Measurements from ENCODE around the gene TEKT5.
"Not testable (repeated sequence)": the region's sequence is repeated elsewhere in the genome, so short reads cannot be mapped to it uniquely, and the experiment has no call there.

Gene TEKT5

DNA sequence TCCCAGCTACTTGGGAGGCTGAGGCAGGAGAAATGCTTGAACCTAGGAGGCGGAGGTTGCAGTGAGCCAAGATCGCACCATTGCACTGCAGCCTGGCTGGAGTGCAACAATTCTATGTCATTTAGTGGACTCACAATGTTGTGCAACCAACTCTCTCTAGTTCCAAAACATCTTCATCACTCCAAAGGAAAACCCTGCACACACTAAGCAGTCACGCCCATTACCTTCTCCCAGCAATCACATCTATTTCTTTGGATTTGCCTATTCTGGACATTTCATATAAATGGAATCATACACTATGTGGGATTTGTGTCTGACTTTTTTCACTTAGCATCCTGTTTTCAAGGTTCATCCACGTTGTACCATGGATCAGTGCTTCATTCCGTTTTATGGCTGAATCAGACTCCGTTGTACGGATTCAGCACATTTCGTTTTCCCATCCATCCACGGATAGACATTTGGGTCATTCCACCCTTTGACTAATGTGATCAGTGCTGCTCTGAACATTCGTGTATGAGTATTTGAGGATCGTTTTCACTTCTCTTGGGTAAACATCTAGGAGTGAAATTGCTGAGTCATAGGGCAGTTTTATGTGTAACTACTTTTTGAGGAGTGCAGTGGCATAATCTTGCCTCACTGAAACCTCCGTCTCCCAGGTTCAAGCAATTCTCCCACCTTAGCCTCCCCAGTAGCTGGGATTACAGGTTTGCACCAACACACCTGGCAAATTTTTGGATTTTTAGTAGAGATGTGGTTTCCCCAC is 69.0 kb downstream of the TEKT5 start:
- no peak for DNase-seq

- DNase-seq = no peak
Observed at GRCh38 chr16:10624527-10624926, 70.2 kb downstream of the TEKT5 start.

- DNase-seq = no peak
Observed at GRCh38 chr16:10623059-10623458, 71.7 kb downstream of the TEKT5 start.

DNA sequence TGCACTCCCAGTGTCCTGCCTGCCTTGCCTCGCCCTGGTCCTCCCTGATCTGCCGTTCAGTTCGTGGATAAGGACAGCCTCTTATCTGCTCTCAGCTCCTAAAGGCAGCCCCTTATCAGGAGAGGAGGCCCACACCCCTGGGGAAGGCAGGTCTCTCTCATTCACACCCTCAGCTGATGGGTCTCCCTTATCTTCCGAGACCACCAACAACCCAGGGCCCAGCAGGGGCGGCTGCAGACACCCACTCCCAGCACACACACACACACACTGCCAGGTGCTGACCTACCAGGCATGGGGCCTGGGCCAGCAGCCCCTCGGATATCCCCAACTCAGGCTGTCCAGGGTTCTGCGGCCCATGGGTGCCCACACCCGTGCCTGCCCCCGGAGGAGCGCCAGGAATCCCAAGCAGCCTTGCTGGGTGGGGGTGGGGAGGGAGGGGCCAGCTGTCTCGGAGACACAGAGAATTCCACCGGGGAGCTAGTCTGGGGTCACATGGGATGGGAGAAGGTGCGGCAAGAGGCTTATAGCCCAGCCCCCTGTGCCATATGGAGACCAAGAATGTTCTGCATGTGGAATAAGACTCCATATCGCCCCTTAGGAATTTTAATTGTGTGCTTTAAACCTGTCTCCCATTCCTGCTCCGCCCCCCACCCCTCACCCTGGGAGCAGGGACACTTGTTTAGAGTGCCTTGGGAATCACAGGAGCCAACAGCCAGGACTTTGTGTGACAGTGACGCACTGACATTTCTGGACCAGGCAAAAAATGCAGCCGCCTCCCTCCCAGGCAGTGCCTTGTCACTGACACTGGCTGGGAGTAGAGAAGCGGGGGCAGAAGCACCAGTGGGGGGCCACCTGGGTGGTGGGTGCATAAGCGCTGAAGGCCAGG is 72.5 kb downstream of the TEKT5 start:
- no peak for DNase-seq

GRCh38 chr16:10621216-10621949 is 73.3 kb downstream of the TEKT5 start:
- DNase-seq = not testable (repeated sequence)

- no peak for DNase-seq
Observed at GRCh38 chr16:10620120-10620519, 74.6 kb downstream of the TEKT5 start.

- no peak for DNase-seq
Observed at GRCh38 chr16:10619271-10619849, 75.4 kb downstream of the TEKT5 start.

GRCh38 chr16:10618710-10619209 is 76.0 kb downstream of the TEKT5 start:
- no peak for DNase-seq

- no peak for DNase-seq
Observed at GRCh38 chr16:10617662-10618420, 76.9 kb downstream of the TEKT5 start.

- no peak for DNase-seq
Observed at GRCh38 chr16:10616756-10617640, 77.7 kb downstream of the TEKT5 start.

- DNase-seq = no peak
Observed at GRCh38 chr16:10616419-10616755, 78.3 kb downstream of the TEKT5 start.

DNA sequence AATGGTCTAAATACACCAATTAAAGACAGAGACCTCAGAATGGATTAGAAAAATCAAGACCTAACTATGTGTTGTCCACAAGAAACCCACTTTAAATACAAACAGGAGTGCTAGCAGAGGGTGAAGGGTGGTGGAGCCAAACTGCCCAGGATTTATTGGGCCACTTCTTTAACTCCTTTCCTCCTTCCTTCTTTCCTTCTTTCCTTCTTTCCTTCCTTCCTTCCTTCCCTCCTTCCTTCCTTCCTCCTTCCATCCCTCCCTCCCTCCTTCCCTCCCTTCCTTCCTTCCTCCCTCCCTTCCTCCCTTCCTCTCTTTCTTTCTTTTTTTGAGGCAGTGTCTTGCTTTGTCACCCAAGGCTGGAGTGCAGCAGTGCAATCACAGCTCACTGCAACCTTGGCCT is 80.0 kb downstream of the TEKT5 start:
- no peak for DNase-seq

DNA sequence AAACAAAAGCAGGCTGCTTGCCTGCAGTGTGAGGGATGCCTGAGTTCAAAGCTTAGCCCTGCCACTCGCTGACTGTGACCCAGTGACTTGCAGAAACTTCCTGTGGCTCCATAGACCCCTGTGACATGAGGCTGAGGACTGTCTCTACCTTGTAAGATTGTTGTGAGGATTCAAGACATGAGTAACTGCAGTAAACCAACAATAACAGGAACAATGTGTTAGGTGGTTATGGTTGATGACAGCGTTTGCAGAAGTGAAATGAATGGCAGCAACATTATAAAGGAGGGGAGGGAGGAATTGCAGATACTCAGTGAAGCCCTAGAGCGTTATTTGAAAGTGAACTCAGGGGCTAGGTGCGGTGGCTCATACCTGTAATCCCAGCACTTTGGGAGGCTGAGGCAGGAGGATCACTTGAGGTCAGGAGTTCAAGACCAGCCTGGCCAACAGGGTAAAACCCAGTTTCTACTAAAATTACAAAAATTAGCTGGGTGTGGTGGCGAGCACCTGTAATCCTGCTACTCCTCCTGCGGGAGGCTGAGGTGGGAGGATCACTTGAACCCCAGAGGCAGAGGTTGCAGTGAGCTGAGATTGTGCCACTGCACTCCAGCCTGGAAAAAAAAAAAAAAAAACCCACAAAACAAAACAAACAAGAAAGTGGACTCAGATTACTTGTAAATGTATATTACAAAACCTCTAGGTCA is 80.8 kb downstream of the TEKT5 start:
- no peak for DNase-seq

DNA sequence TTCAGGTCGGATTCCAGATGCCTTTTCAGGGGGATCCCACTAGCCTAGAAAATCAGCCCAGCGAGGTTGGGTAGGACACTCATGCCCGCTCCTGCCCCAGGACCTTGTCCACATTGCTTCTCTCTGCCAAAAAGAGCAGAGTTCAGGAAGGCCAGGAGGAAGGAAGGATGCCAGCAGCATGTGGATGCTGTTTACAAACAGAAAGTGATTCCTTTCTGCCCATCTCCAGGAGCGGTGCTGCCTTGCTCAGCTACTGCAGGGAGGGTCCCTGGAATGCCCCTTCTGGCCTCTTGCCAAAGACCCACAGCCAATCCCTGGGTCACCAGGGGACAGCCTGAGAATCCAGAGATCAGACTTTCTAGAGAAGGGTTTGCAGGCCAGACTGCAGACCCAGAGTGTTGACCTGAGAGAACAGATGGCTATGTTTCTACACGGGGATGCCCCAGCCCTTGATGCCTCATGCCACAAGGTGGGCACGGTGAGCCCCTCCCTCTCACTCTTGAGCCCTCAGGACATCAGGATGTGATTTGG is 82.0 kb downstream of the TEKT5 start:
- DNase-seq = no peak

DNA sequence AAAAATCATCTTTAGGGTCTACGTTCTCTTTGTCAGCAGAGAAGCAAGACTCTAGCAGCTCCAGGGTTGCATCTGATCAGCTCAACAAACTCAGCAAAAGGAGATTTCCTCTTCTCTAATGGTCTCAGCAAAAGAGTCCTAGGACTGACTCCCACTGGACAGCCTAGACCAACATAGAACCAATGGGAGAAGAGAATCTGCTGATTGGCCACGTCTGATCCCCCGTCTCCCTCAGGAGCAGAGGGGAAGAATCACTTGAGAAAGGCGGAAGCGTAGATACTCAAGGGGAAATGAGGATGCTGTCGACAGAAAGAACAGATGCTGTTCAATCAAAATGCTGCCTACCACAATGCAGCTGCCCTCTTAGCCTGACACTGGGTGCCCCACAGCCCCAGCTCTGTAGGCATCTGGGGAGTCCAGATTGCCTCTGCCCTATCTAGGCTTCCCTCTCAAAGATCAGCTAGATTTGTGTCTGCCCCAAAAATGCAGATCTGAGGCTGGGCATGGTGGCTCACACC is 82.8 kb downstream of the TEKT5 start:
- no peak for DNase-seq

DNA sequence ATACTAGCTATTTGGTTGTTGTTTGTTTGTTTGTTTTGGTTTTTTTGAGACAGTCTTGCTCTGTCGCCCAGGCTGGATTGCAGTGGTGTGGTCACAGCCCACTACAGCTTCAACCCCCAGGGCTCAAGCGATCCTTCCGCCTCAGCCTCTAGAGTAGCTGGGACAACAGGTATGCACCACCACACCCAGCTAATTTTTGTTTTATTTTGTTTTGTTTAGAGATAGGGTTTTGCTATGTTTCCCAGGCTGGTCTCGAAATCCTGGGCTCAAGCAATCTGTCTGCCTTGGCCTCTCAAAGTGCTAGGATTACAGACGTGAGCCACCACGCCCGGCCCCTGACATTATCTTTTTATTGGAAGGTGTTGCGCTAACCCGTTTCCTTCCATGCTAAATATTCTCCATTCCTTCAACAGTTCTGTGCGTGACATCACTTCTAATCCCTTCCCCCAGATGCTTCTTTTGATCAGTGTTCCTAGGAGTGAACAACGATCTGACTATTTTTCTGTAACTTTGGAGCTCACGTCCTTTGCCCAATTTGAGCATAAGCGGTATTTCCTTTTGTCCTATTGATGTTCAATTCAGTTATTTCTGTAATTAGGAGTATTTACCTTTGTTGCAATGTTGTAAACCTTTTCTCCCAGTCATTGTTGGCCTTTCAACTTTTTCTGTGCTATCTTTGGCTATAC is 84.1 kb downstream of the TEKT5 start:
- DNase-seq = no peak

DNA sequence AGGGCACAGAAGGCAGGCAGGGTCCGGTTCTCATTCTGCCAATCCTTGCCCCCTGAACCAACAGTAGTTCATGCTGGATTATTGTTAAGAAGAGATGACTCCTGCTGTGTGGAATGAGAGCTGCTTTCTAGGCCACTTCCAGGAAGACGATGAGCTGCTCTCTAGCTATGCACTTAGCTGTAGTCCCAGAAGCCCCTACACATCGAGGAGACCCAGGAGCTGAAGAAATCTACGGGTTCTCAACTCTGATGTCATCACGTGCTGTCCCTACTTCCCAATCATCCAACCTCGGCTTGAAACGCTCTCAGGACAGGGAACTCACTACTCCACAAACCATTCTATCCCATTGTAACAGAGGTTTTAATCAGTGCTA is 85.3 kb downstream of the TEKT5 start:
- DNase-seq = no peak

- no peak for DNase-seq
Observed at GRCh38 chr16:10608687-10609401, 85.9 kb downstream of the TEKT5 start.

DNA sequence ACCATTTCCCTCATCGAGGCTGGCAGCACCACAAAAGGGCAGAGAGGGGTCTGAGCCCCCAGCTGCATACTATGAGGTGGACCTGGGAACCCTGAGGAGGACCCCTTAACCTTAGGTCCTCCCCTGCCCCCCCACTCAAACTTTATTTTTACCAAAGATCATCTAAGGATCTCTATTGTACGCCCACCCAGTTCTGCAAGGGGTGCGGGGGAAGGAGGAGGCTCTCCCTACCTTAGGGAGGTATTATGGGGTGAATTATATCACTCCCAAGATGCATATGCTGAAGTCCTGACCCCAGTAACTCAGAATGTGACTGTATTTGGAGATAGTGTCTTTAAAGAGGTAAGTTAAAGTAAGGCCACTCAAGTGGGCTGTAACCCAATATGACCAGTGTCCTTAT is 87.6 kb downstream of the TEKT5 start:
- no peak for DNase-seq
